ENCODE measurements around the gene KMT2C.

DNA sequence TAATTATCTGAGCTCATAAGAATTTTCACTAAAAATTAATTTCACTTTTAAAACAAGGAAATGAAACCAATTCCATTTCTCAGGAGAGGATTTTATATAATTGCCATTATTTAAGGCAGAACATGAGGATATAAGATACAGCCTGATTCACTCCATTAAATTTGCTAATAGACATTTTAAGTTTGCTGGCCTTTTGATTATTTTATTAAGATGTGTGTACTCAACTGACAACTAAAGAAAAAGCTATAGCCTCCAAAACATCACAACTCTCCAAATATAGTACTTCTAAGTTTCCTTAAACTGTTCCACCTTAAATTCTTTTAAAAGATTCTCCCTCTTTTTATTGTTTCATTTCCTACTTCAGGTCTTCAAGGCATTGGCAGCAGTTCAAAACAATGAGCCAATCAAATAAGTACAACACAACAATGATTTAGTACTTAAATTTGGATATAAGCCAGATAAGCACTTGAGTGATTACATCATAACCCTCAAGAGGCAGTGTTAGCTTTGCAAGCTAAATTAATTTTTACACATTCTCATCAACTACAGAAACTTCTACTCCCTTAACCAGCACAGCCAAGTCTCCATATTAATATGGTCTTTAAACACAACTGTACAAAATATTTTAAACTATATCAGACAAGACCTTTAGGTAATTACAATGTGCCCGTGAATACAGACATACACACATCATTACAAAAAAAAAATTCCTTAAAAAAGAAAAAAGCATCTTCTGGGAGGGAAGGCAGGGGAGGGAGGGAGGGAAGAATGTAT, 121.8 kb downstream of the KMT2C start:
- TF ChIP-seq, protein P1, sequence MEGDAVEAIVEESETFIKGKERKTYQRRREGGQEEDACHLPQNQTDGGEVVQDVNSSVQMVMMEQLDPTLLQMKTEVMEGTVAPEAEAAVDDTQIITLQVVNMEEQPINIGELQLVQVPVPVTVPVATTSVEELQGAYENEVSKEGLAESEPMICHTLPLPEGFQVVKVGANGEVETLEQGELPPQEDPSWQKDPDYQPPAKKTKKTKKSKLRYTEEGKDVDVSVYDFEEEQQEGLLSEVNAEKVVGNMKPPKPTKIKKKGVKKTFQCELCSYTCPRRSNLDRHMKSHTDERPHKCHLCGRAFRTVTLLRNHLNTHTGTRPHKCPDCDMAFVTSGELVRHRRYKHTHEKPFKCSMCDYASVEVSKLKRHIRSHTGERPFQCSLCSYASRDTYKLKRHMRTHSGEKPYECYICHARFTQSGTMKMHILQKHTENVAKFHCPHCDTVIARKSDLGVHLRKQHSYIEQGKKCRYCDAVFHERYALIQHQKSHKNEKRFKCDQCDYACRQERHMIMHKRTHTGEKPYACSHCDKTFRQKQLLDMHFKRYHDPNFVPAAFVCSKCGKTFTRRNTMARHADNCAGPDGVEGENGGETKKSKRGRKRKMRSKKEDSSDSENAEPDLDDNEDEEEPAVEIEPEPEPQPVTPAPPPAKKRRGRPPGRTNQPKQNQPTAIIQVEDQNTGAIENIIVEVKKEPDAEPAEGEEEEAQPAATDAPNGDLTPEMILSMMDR (conservative IDR thresholded peaks at IDR 0.05; ENCODE audit: low read length): no peak
- no peak for TF ChIP-seq EZH2phosphoT487 (IDR thresholded peaks at IDR 0.05; ENCODE audit: borderline replicate concordance)

All from Loucy (cell line).